Astrocyte of the spinal cord (primary cell): ENCODE results near the gene DRAXIN.

Experiments
- DNase-seq: peaks from one replicate; pipeline ENCODE4 v3.0.0; 2011; ENCODE audit warnings: low read depth, low spot score
- H3K4me3 ChIP-seq: 2 replicates; pipeline ENCODE4 v1.5.1; 2011; ENCODE audit warnings: low read depth, mild to moderate bottlenecking, low read length, moderate library complexity
- in situ Hi-C: cut with HindIII; loops from 2 replicates; pipeline ENCODE4 v1.10.0; 2017; ENCODE audit warnings: low sequenced_read_pairs
- TF ChIP-seq, protein P1 (sequence below): IDR thresholded peaks from 2 replicates; pipeline ENCODE4 v1.5.1; 2012; ENCODE audit warnings: low read depth, mild to moderate bottlenecking, low read length, inconsistent platforms

Gene DRAXIN

DNA sequence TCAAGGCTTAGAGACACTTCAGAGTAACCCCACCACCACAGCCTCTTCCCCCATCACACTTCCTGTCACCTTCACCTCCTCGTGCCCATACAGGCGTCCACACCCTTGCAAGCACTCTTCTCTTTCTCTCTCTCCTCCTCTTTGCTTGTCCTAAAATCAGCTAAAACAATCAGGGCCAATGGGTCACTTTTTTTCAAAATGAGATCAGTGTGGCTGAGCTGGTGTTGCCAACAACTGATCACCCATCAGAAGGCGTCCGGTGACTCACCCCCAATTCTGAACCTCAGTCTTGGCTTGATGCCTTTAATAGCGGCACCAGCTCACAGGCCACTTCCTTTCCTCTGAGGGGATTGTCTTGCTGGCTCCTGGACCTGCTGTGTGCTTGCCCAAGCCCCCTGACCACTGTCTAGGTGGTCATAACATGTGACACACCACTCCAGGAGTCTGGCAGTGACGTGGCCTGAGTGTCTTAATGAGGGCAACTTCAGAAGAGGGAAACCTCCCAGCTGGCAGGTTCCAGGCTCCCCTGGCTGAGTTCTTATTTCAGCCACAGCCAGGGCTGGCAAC lies 1.6 kb downstream of the DRAXIN start:
- no peak overlapping the region for H3K4me3 ChIP-seq
- in situ Hi-C loops: no loop called here
- DNase-seq: peak; percentile 81
- TF ChIP-seq, protein P1, sequence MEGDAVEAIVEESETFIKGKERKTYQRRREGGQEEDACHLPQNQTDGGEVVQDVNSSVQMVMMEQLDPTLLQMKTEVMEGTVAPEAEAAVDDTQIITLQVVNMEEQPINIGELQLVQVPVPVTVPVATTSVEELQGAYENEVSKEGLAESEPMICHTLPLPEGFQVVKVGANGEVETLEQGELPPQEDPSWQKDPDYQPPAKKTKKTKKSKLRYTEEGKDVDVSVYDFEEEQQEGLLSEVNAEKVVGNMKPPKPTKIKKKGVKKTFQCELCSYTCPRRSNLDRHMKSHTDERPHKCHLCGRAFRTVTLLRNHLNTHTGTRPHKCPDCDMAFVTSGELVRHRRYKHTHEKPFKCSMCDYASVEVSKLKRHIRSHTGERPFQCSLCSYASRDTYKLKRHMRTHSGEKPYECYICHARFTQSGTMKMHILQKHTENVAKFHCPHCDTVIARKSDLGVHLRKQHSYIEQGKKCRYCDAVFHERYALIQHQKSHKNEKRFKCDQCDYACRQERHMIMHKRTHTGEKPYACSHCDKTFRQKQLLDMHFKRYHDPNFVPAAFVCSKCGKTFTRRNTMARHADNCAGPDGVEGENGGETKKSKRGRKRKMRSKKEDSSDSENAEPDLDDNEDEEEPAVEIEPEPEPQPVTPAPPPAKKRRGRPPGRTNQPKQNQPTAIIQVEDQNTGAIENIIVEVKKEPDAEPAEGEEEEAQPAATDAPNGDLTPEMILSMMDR: no peak

GRCh38 chr1:11693917-11694316 lies 2.4 kb downstream of the DRAXIN start:
- DNase-seq: no peak
- in situ Hi-C loops: no loop called here
- no peak overlapping the region for H3K4me3 ChIP-seq
- TF ChIP-seq, protein P1: no peak

DNA sequence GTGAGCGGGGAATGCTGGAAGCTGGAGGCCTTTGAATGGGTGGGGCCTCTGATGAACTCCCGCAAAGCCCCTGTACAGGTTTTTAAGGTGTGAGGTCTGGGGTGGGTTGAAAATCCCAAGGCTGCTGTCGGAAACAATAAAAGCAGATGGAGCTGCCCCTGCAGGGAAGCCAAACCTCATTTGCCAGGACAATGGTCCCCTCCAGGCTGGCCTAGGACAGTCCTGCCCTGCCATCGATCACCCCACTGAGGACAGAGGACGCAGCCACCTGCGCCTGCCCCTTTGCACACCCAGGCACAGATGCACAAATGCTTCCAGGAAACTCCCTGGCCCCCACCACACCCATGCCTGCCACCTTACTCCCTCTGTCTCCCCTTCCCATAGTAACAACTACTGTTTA lies 4.4 kb downstream of the DRAXIN start:
- H3K4me3 ChIP-seq: no peak overlapping the region
- in situ Hi-C loops: no loop called here
- DNase-seq: no peak
- TF ChIP-seq, protein P1: no peak

GRCh38 chr1:11697188-11697892 lies 5.8 kb downstream of the DRAXIN start:
- in situ Hi-C loops: no loop called here
- no peak overlapping the region for H3K4me3 ChIP-seq
- DNase-seq: no peak
- TF ChIP-seq, protein P1: no peak

DNA sequence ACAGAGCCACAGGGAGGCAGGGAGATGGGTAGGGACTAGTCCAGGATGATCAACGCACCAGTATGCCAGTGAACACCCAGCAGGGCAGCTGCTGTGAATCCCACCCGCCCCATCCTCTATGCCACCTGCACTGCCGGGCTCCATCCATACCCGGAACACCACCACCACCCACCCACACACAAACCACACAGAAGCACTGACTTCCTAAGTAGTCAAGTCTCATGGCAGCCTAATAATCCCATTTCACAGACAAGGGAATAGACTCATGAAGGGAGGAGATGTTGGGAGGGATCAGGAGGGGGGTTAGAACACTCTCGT lies 6.3 kb downstream of the DRAXIN start:
- in situ Hi-C loops: no loop called here
- no peak for DNase-seq
- TF ChIP-seq, protein P1: no peak
- no peak overlapping the region for H3K4me3 ChIP-seq

DNA sequence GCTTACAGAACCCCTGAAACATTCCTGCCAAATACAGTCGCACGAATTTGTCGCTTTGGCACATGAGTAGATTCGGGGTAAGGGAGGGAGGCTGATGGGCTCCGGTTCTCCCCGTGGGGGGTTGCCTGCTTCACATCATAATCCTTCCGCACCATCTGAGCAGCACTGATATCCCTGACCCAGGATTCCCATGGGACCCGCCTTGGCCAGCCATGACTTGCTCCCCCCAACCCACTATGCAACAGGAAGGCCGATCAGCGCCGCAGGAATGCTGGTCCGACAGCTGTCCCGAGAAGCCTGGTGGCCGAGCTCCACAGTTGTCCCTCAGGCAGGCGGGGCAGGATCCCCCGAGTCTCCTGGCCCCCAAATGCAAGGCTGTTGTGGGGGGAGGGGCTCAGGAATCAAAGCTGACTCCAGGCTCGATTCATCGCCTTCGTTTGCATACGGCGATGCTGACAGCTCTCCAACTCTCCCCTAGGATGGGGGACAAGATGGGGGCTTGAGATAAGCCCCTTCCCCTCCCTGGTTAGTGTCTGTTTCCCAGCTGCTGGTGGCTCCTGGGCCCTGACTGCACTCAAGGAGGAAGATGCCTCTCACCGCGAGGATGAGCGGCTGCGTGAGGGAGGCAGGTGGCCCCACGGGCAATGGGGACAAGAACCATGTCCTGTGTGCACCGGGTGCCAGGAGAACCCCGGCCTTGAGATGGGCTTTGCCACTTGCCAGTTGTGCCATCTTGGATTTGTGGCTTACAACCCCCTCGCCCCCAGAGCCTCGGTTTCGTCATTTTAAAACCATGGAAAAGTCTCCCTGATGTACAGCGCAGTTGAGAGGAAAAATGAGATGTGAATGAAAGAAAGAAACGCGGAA lies 9.3 kb downstream of the DRAXIN start:
- no peak for DNase-seq
- TF ChIP-seq, protein P1: no peak
- in situ Hi-C loops: no loop called here
- H3K4me3 ChIP-seq: no peak overlapping the region
